GM19452 (cell line): Measurements from ENCODE around the gene TPD52L3.
A peak's percentile ranks its signal among the peaks of the same experiment; 100 is the strongest.

Experiments used
- ATAC-seq: cut with Tn5 transposase; IDR thresholded peaks from one replicate; pipeline ENCODE4 v1.9.1; 2021; ENCODE audit not compliant: unreplicated experiment

TPD52L3 gene

GRCh38 chr9:6328103-6328502 lies at the start of gene TPD52L3:
TSS of gene TPD52L3 (plus strand) at chr9:6328375. CDS start at chr9:6328596, 221 bp downstream.
- no peak for ATAC-seq

GRCh38 chr9:6301858-6302257 lies 26.3 kb upstream of the TPD52L3 start:
- ATAC-seq, result no peak

GRCh38 chr9:6302417-6302816 lies 25.8 kb upstream of the TPD52L3 start:
- no peak for ATAC-seq

GRCh38 chr9:6304232-6304631 lies 23.9 kb upstream of the TPD52L3 start:
- ATAC-seq, result no peak

GRCh38 chr9:6305954-6306563 lies 22.1 kb upstream of the TPD52L3 start:
- no peak for ATAC-seq

GRCh38 chr9:6307551-6308096 lies 20.6 kb upstream of the TPD52L3 start:
- no peak for ATAC-seq

- ATAC-seq, result no peak
Observed at GRCh38 chr9:6330958-6331634, 2.9 kb downstream of the TPD52L3 start.

GRCh38 chr9:6334305-6334704 lies 6.1 kb downstream of the TPD52L3 start:
- ATAC-seq, result no peak

GRCh38 chr9:6348766-6349165 lies 20.6 kb downstream of the TPD52L3 start:
- ATAC-seq, result no peak

- no peak for ATAC-seq
Observed at GRCh38 chr9:6351737-6352136, 23.6 kb downstream of the TPD52L3 start.

- ATAC-seq, result peak; percentile 80
Observed at GRCh38 chr9:6354072-6354686, 26.0 kb downstream of the TPD52L3 start.

- no peak for ATAC-seq
Observed at GRCh38 chr9:6355728-6356127, 27.6 kb downstream of the TPD52L3 start.

- ATAC-seq, result no peak
Observed at GRCh38 chr9:6356441-6356840, 28.3 kb downstream of the TPD52L3 start.

- no peak for ATAC-seq
Observed at GRCh38 chr9:6356904-6357303, 28.7 kb downstream of the TPD52L3 start.

GRCh38 chr9:6367128-6367890 lies 39.1 kb downstream of the TPD52L3 start:
- no peak for ATAC-seq

GRCh38 chr9:6368831-6369230 lies 40.7 kb downstream of the TPD52L3 start:
- ATAC-seq, result no peak
